DND-41 (cell line): ENCODE measurements around the gene SULT2B1.

ENCODE experiments used
- ATAC-seq: fragments of 200-7000 bp; cut with Tn5 transposase; 3 replicates; pipeline ENCODE4 v1.9.1; 2021; ENCODE audit warnings: low read depth; ENCODE audit not compliant: insufficient read depth
- DNase-seq: peaks from one replicate; pipeline ENCODE4 v3.0.0-alpha.2; 2020
- H2AFZ ChIP-seq: 2 replicates; pipeline ENCODE4 v1.6.0; 2012; ENCODE audit warnings: low read depth, low read length
- H3K27ac ChIP-seq: 2 replicates; pipeline ENCODE4 v1.5.1; 2012; ENCODE audit warnings: low read length, inconsistent platforms
- H3K27me3 ChIP-seq: fragments of 200-600 bp; sonication (generic); 2 replicates; pipeline ENCODE4 v1.6.0; 2012; ENCODE audit warnings: low read length, mild to moderate bottlenecking, inconsistent platforms; ENCODE audit not compliant: insufficient read depth, poor library complexity
- H3K36me3 ChIP-seq: 2 replicates; pipeline ENCODE4 v1.5.1; 2012; ENCODE audit warnings: low read length, inconsistent platforms; ENCODE audit not compliant: insufficient read depth
- H3K4me1 ChIP-seq: 2 replicates; pipeline ENCODE4 v1.5.1; 2012; ENCODE audit warnings: mild to moderate bottlenecking, low read length; ENCODE audit not compliant: insufficient read depth
- H3K4me2 ChIP-seq: 2 replicates; pipeline ENCODE4 v1.6.0; 2012; ENCODE audit warnings: mild to moderate bottlenecking, moderate library complexity, low read length, inconsistent platforms; ENCODE audit not compliant: insufficient read depth
- H3K4me3 ChIP-seq, 2 experiments: fragments of 200-600 bp in 1 of 2; shearing (Covaris generic) in 1 of 2; 2 replicates each; pipeline ENCODE4 v1.5.1; 2012 to 2016; ENCODE audit warnings: inconsistent platforms in 2 of 2, low read length in 2 of 2, mild to moderate bottlenecking in 2 of 2, low read depth in 1 of 2, moderate library complexity in 1 of 2
- H3K79me2 ChIP-seq: 2 replicates; pipeline ENCODE4 v1.6.0; 2012; ENCODE audit warnings: low read length, inconsistent platforms; ENCODE audit not compliant: insufficient read depth
- H3K9ac ChIP-seq: 2 replicates; pipeline ENCODE4 v1.6.0; 2012; ENCODE audit warnings: low read depth, mild to moderate bottlenecking, inconsistent platforms, low read length, moderate library complexity
- H3K9me3 ChIP-seq: 2 replicates; pipeline ENCODE4 v1.5.1; 2012; ENCODE audit warnings: low read length, moderate library complexity, mild to moderate bottlenecking, inconsistent platforms; ENCODE audit not compliant: insufficient read depth, severe bottlenecking
- H4K20me1 ChIP-seq: 2 replicates; pipeline ENCODE4 v1.6.0; 2012; ENCODE audit warnings: low read length; ENCODE audit not compliant: insufficient read depth
- CTCF ChIP-seq: IDR thresholded peaks from 2 replicates; pipeline ENCODE4 v1.5.1; 2012; ENCODE audit warnings: borderline replicate concordance, low read length, moderate library complexity, mild to moderate bottlenecking; ENCODE audit not compliant: poor library complexity, severe bottlenecking; ENCODE audit errors: extremely low read depth
- EZH2 ChIP-seq: IDR thresholded peaks from 3 replicates; pipeline ENCODE4 v1.6.1; 2012; ENCODE audit warnings: borderline replicate concordance, low read depth, mild to moderate bottlenecking, moderate library complexity, low read length, inconsistent platforms; ENCODE audit not compliant: severe bottlenecking

SULT2B1 gene

DNA sequence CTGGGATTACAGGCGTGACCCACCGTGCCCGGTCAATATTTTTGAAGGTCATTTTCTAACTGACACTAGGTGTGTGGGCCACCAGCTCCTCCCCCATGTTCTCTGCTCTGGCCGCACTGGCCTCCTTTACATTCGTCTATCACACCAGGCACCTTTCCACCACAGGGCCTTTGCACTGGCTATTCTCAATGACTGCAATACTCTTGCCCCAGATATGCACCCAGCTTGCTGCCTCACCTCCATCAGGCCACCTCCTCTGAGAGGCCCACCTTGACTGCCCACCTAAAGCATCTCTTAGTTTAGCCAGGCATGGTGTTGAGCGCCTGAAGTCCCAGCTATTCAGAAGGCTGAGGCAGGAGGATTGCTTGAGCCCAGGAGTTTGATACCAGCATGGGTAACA, 10.2 kb upstream of the SULT2B1 start:
- Histone ChIP-seq H3K36me3 (no peaks in the 10 kb centered on the region), H3K4me2 (no peak overlapping the region), H2AFZ (no peak overlapping the region), H3K4me1 (no peaks in the 10 kb centered on the region), H4K20me1 (no peaks in the 10 kb centered on the region), H3K9me3 (no peaks in the 10 kb centered on the region), H3K27ac (no peak overlapping the region), H3K27me3 (no peaks in the 10 kb centered on the region), H3K79me2 (no peaks in the 10 kb centered on the region), H3K4me3 (no peak overlapping the region), H3K9ac (no peak overlapping the region)
- TF ChIP-seq CTCF: no peak
- TF ChIP-seq EZH2: no peak
- ATAC-seq (no peak), DNase-seq (no peak)

- Histone ChIP-seq H3K79me2 (no peaks in the 10 kb centered on the region), H3K27ac (no peak overlapping the region), H3K4me1 (no peaks in the 10 kb centered on the region), H3K9me3 (no peaks in the 10 kb centered on the region), H3K27me3 (no peaks in the 10 kb centered on the region), H3K9ac (no peak overlapping the region), H3K4me3 (no peak overlapping the region), H3K36me3 (no peaks in the 10 kb centered on the region), H4K20me1 (no peaks in the 10 kb centered on the region), H2AFZ (no peak overlapping the region), H3K4me2 (no peak overlapping the region)
- no peak for DNase-seq
- TF ChIP-seq EZH2 (no peak), CTCF (no peak)
- ATAC-seq: no peak
These were observed 8.8 kb upstream of the SULT2B1 start for GRCh38 chr19:48543121-48543710.

DNA sequence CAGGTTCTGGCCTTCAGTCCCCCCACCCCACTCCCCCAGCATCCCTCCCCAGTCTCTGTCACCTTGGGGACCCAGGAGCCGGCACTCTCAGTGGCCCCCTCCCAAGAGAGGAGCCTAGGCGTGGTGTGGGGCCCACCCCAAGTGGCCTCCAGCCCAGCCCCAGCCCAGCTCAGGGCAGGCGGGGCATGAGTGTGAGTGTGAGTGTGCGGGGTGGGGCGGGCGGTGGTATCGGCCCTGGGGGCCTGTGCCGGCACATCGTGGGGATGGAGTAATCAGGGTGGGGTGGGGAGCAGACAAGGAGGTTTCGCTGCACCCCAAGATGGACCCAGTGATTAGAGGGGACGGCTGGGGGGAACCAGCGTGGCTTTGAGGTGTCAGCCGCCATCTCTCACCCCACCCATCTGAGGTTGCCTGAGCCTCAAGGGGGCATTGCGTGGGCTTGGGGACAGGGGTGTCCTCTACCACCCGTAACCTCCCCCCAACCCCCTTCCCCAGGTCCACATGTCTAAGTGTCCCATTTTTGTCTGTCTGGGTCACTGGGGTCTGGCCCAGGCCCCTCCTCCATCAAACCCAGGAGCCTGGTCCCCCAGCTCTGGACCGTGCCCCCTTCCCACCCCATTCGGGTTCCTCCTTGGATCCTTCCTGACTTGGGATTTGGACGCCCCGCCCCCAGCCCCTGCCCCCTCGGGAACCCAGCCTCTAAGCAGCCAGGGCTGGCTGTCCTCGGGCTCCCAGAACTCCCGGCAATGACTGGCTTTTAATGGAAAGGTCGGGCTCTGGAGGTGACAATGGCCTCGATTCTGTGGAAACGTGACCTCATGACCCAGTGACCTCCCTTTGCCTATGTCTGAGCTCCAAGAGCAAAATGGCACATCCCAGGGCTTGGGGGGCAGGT, 6.9 kb upstream of the SULT2B1 start:
- no peak for DNase-seq

GRCh38 chr19:48547722-48548121, 4.2 kb upstream of the SULT2B1 start:
- Histone ChIP-seq H3K4me3 (no peak overlapping the region), H4K20me1 (no peaks in the 10 kb centered on the region)
- TF ChIP-seq CTCF (no peak), EZH2 (no peak)

More for the DNA sequence above, 6.9 kb upstream of the SULT2B1 start:
- H3K4me3 ChIP-seq: no peak overlapping the region
- H4K20me1 ChIP-seq: no peaks in the 10 kb centered on the region
- H3K9ac ChIP-seq: no peak overlapping the region
- no peaks in the 10 kb centered on the region for H3K27me3 ChIP-seq
- no peaks in the 10 kb centered on the region for H3K9me3 ChIP-seq
- no peaks in the 10 kb centered on the region for H3K36me3 ChIP-seq
- H3K4me2 ChIP-seq: no peak overlapping the region
- no peak for TF ChIP-seq EZH2
- no peak overlapping the region for H3K27ac ChIP-seq
- no peaks in the 10 kb centered on the region for H3K79me2 ChIP-seq
- H2AFZ ChIP-seq: no peak overlapping the region
- ATAC-seq: no peak
- H3K4me1 ChIP-seq: no peaks in the 10 kb centered on the region

More at GRCh38 chr19:48547722-48548121, 4.2 kb upstream of the SULT2B1 start:
- Histone ChIP-seq H3K9ac (no peak overlapping the region), H3K4me1 (no peaks in the 10 kb centered on the region), H2AFZ (no peak overlapping the region), H3K27me3 (no peaks in the 10 kb centered on the region), H3K79me2 (no peaks in the 10 kb centered on the region), H3K9me3 (no peaks in the 10 kb centered on the region), H3K36me3 (no peaks in the 10 kb centered on the region), H3K27ac (no peak overlapping the region), H3K4me2 (no peak overlapping the region)
- ATAC-seq: no peak
- no peak for DNase-seq
